H9 (cell line): ENCODE measurements around the gene TEKT3. TPM values are rescaled to one million over a fixed set of nuclear protein-coding genes. Genes with fewer than 3 reads are reported as not detected.

ENCODE experiments used
- DNase-seq: peaks from one replicate; pipeline ENCODE4 v3.0.0-alpha.2; 2017
- H2AFZ ChIP-seq: one replicate; pipeline ENCODE4 v1.6.1; 2013; ENCODE audit warnings: mild to moderate bottlenecking, low read length, control low read depth, moderate library complexity
- H2AK5ac ChIP-seq: 2 replicates; pipeline ENCODE4 v1.6.1; 2013; ENCODE audit warnings: low read length, control low read depth, mixed read lengths; ENCODE audit not compliant: insufficient read length
- H2BK120ac ChIP-seq: one replicate; pipeline ENCODE4 v1.6.1; 2013; ENCODE audit warnings: low read depth, mild to moderate bottlenecking, low read length, control low read depth, inconsistent platforms; ENCODE audit not compliant: poor library complexity, severe bottlenecking
- H2BK12ac ChIP-seq: 2 replicates; pipeline ENCODE4 v1.6.1; 2013; ENCODE audit warnings: low read length, control low read depth, mixed read lengths, low read depth; ENCODE audit not compliant: insufficient read length
- H2BK15ac ChIP-seq: 2 replicates; pipeline ENCODE4 v1.6.1; 2013; ENCODE audit warnings: low read depth, low read length, control low read depth
- H2BK20ac ChIP-seq: one replicate; pipeline ENCODE4 v1.6.1; 2013; ENCODE audit warnings: low read depth, mild to moderate bottlenecking, low read length, control low read depth, inconsistent platforms; ENCODE audit not compliant: poor library complexity, severe bottlenecking
- H2BK5ac ChIP-seq: 2 replicates; pipeline ENCODE4 v1.6.1; 2013; ENCODE audit warnings: low read length, control low read depth, mixed read lengths; ENCODE audit not compliant: insufficient read length
- H3K14ac ChIP-seq: 2 replicates; pipeline ENCODE4 v1.6.1; 2013; ENCODE audit warnings: low read length, control low read depth; ENCODE audit not compliant: insufficient read depth
- H3K18ac ChIP-seq: 2 replicates; pipeline ENCODE4 v1.6.1; 2013; ENCODE audit warnings: low read depth, mild to moderate bottlenecking, mixed read lengths, low read length, control low read depth; ENCODE audit not compliant: insufficient read length
- H3K23ac ChIP-seq: 2 replicates; pipeline ENCODE4 v1.6.1; 2013; ENCODE audit warnings: low read length, control low read depth, mixed read lengths, low read depth; ENCODE audit not compliant: insufficient read length
- H3K23me2 ChIP-seq: 2 replicates; pipeline ENCODE4 v1.6.1; 2013; ENCODE audit warnings: low read depth, mild to moderate bottlenecking, mixed read lengths, low read length, control low read depth; ENCODE audit not compliant: insufficient read length, poor library complexity, severe bottlenecking
- H3K27ac ChIP-seq: 2 replicates; pipeline ENCODE4 v1.5.1; 2013; ENCODE audit warnings: low read length, control low read depth, mixed read lengths, low read depth; ENCODE audit not compliant: insufficient read length
- H3K27me3 ChIP-seq: 2 replicates; pipeline ENCODE4 v1.6.1; 2013; ENCODE audit warnings: low read length, control low read depth, inconsistent platforms; ENCODE audit not compliant: insufficient read depth
- H3K4ac ChIP-seq: 2 replicates; pipeline ENCODE4 v1.6.1; 2013; ENCODE audit warnings: low read depth, mild to moderate bottlenecking, control low read depth, inconsistent platforms, low read length, moderate library complexity
- H3K4me1 ChIP-seq: 2 replicates; pipeline ENCODE4 v1.6.1; 2013; ENCODE audit warnings: low read length, control low read depth, inconsistent platforms; ENCODE audit not compliant: insufficient read depth
- H3K4me2 ChIP-seq: 2 replicates; pipeline ENCODE4 v1.6.1; 2013; ENCODE audit warnings: low read length, control low read depth, mixed read lengths; ENCODE audit not compliant: insufficient read length, insufficient read depth
- H3K56ac ChIP-seq: 2 replicates; pipeline ENCODE4 v1.6.1; 2013; ENCODE audit warnings: low read depth, mild to moderate bottlenecking, mixed read lengths, low read length, control low read depth; ENCODE audit not compliant: insufficient read length
- H3K79me1 ChIP-seq: 2 replicates; pipeline ENCODE4 v1.6.1; 2013; ENCODE audit warnings: low read depth, mild to moderate bottlenecking, moderate library complexity, low read length, control low read depth, inconsistent platforms; ENCODE audit not compliant: insufficient read depth, poor library complexity, severe bottlenecking
- H3K79me2 ChIP-seq: 2 replicates; pipeline ENCODE4 v1.6.1; 2013; ENCODE audit warnings: low read length, control low read depth, inconsistent platforms; ENCODE audit not compliant: insufficient read depth
- H3K9ac ChIP-seq: 2 replicates; pipeline ENCODE4 v1.6.1; 2013; ENCODE audit warnings: low read length, control low read depth, mixed read lengths; ENCODE audit not compliant: insufficient read length; ENCODE audit errors: extremely low read depth
- H3K9me3 ChIP-seq: one replicate; pipeline ENCODE4 v1.6.1; 2013; ENCODE audit warnings: low read depth, low read length, inconsistent platforms; ENCODE audit not compliant: control insufficient read depth
- H3T11ph ChIP-seq: one replicate; pipeline ENCODE4 v1.6.1; 2013; ENCODE audit warnings: mild to moderate bottlenecking, low read length, control low read depth, inconsistent platforms
- H4K20me1 ChIP-seq: one replicate; pipeline ENCODE4 v1.6.1; 2013; ENCODE audit not compliant: control insufficient read depth, insufficient read length, insufficient read depth
- H4K5ac ChIP-seq: 2 replicates; pipeline ENCODE4 v1.6.1; 2013; ENCODE audit warnings: low read depth, mild to moderate bottlenecking, mixed read lengths, low read length, control low read depth; ENCODE audit not compliant: insufficient read length
- H4K8ac ChIP-seq: replicated peaks from 2 replicates; pipeline ENCODE4 v1.6.1; 2013; ENCODE audit warnings: low read length, control low read depth, mixed read lengths, low read depth; ENCODE audit not compliant: insufficient read length
- H4K91ac ChIP-seq: 2 replicates; pipeline ENCODE4 v1.6.1; 2013; ENCODE audit warnings: low read depth, mild to moderate bottlenecking, moderate library complexity, mixed read lengths, low read length, control low read depth; ENCODE audit not compliant: insufficient read length
- H3K27ac Mint-ChIP-seq, 3 experiments: 2 replicates in 2 of 3; 3 replicates in 1 of 3; pipeline ENCODE4 v1.8.0; 2020 to 2021; ENCODE audit warnings: mixed read lengths in 3 of 3, mild to moderate bottlenecking in 1 of 3, moderate library complexity in 1 of 3
- H3K27me3 Mint-ChIP-seq: 2 replicates; pipeline ENCODE4 v1.8.0; 2021; ENCODE audit warnings: low read depth, mild to moderate bottlenecking, moderate library complexity, mixed read lengths
- H3K36me3 Mint-ChIP-seq, 3 experiments: 2 replicates in 2 of 3; 3 replicates in 1 of 3; pipeline ENCODE4 v1.8.0; 2020 to 2021; ENCODE audit warnings: low read depth in 3 of 3, mixed read lengths in 3 of 3; ENCODE audit not compliant: insufficient read depth in 1 of 3
- H3K4me1 Mint-ChIP-seq, 2 experiments: 2 replicates each; pipeline ENCODE4 v1.8.0; 2020; ENCODE audit warnings: mixed read lengths in 2 of 2
- H3K4me3 Mint-ChIP-seq, 2 experiments: 2 replicates in 1 of 2; 3 replicates in 1 of 2; pipeline ENCODE4 v1.8.0; 2020 to 2021; ENCODE audit warnings: mild to moderate bottlenecking in 2 of 2, mixed read lengths in 2 of 2, moderate library complexity in 1 of 2
- H3K9me3 Mint-ChIP-seq, 2 experiments: 2 replicates in 1 of 2; 3 replicates in 1 of 2; pipeline ENCODE4 v1.8.0; 2020; ENCODE audit warnings: mild to moderate bottlenecking in 2 of 2, mixed read lengths in 2 of 2, moderate library complexity in 1 of 2
- CTCF ChIP-seq: fragments of 200-600 bp; sonication (generic); conservative IDR thresholded peaks from 3 replicates; pipeline ENCODE4 v1.8.0; 2021; ENCODE audit warnings: antibody characterized with exemption, mild to moderate bottlenecking
- WGBS: extraction: QIAGEN DNeasy Blood & Tissue Kit; methylation state at CpG from one replicate; pipeline ENCODE4 v1.1.7; 2013; ENCODE audit warnings: missing lambda C conversion rate, low lambda C conversion rate, mixed read lengths; ENCODE audit not compliant: insufficient read length; ENCODE audit errors: extremely low coverage; 5-methylcytosine and 5-hydroxymethylcytosine counted together
- total RNA-seq: library from RNA; stranded (reverse); gene quantifications from 2 replicates; pipeline ENCODE4 v1.2.1, GENCODE V29; 2021

TEKT3 gene
- total RNA-seq, 1 experiment from 2014 or later: 0.42 TPM

- no peak overlapping the region for H3K9ac ChIP-seq
- no peak overlapping the region for H4K8ac ChIP-seq
- no peaks in the 10 kb centered on the region for H3K23me2 ChIP-seq
- H3K4me2 ChIP-seq: no peak overlapping the region
- no peak for TF ChIP-seq CTCF
- no peaks in the 10 kb centered on the region for H3K9me3 ChIP-seq
- no peak overlapping the region for H2AK5ac ChIP-seq
- H4K5ac ChIP-seq: no peak overlapping the region
- peaks cover 22% of the 10 kb centered on the region for H3K27me3 Mint-ChIP-seq
- no peak overlapping the region for H2BK20ac ChIP-seq
- no peak overlapping the region for H3K27ac Mint-ChIP-seq
- no peak overlapping the region for H3T11ph ChIP-seq
- H3K36me3 Mint-ChIP-seq: no peaks in the 10 kb centered on the region
- 0 out of 2 replicates have a peak, but pooled peaks cover 1% of the 10 kb centered on the region for H3K4me1 ChIP-seq
- H3K18ac ChIP-seq: no peak overlapping the region
- no peak overlapping the region for H3K4me3 Mint-ChIP-seq
- no peak overlapping the region for H3K4ac ChIP-seq
- H4K20me1 ChIP-seq: no peaks in the 10 kb centered on the region
- H4K91ac ChIP-seq: no peak overlapping the region
- no peak overlapping the region for H2AFZ ChIP-seq
- H2BK12ac ChIP-seq: no peak overlapping the region
- no peak overlapping the region for H3K27ac ChIP-seq
- H3K23ac ChIP-seq: no peak overlapping the region
- no peak overlapping the region for H2BK15ac ChIP-seq
- H2BK120ac ChIP-seq: no peak overlapping the region
- H3K79me2 ChIP-seq: no peaks in the 10 kb centered on the region
- no peak overlapping the region for H3K14ac ChIP-seq
- peaks cover 0 to 3% of the 10 kb centered on the region in 2 experiments; a peak in 1 of 4 replicates for H3K4me1 Mint-ChIP-seq
- no peak overlapping the region for H3K56ac ChIP-seq
- H3K27me3 ChIP-seq: no peaks in the 10 kb centered on the region; the same call in 1 of the 2 replicates
- no CpG with 5 or more reads among the region's 2 CpGs for WGBS
- H3K79me1 ChIP-seq: no peaks in the 10 kb centered on the region
- DNase-seq: no peak
- H3K9me3 Mint-ChIP-seq: no peaks in the 10 kb centered on the region
- H2BK5ac ChIP-seq: no peak overlapping the region
These were observed 7.7 kb upstream of the TEKT3 start for GRCh38 chr17:15349119-15349518.
